Stomach (tissue), 9 donors: ENCODE results near the gene PHF1. TPM values are rescaled to one million over a fixed set of nuclear protein-coding genes. Genes with fewer than 3 reads are reported as not detected.

Experiments
- DNase-seq, 2 donors: peaks; one replicate each; pipeline versions ENCODE4 v3.0.0 to v3.0.0-alpha.2; 2013 to 2019
- H3K27ac ChIP-seq, 5 donors: fragments of 200-600 bp in 4 of 5; sonication (generic) in 4 of 5; one replicate each; pipeline ENCODE4 v1.5.1; 2013 to 2019; ENCODE audit warnings: mild to moderate bottlenecking in 1 of 5, moderate library complexity in 1 of 5
- H3K27me3 ChIP-seq, 3 donors: fragments of 200-600 bp; sonication (generic); one replicate each; pipeline ENCODE4 v1.5.1; 2017 to 2019; ENCODE audit warnings: mixed run types in 1 of 3
- H3K36me3 ChIP-seq, 4 donors: fragments of 200-600 bp; sonication (generic); 1 replicate in 3 of 4; 2 replicates in 1 of 4; pipeline ENCODE4 v1.5.1; 2016 to 2019
- H3K4me1 ChIP-seq, 4 donors: fragments of 200-600 bp; sonication (generic); one replicate each; pipeline ENCODE4 v1.5.1; 2016 to 2019
- H3K4me3 ChIP-seq, 4 donors: fragments of 200-600 bp; sonication (generic) in 3 of 4; one replicate each; pipeline ENCODE4 v1.5.1; 2016 to 2019; ENCODE audit warnings: mild to moderate bottlenecking in 1 of 4
- H3K9me3 ChIP-seq, 4 donors: fragments of 200-600 bp; sonication (generic); one replicate each; pipeline ENCODE4 v1.5.1; 2016 to 2019
- EP300 ChIP-seq: sonication (generic); formaldehyde crosslinking; IDR thresholded peaks from one replicate; pipeline ENCODE4 v1.6.1; 2017; ENCODE audit warnings: antibody characterized with exemption
- POLR2A ChIP-seq, 4 donors: fragments of 450-650 bp; IDR thresholded peaks; one replicate each; pipeline ENCODE4 v1.6.1; 2016; ENCODE audit warnings: antibody characterized with exemption in 4 of 4, control low read depth in 2 of 4, mild to moderate bottlenecking in 1 of 4, moderate library complexity in 1 of 4
- POLR2AphosphoS5 ChIP-seq, 3 donors: sonication (generic); formaldehyde crosslinking; IDR thresholded peaks; one replicate each; pipeline ENCODE4 v1.6.1; 2016; ENCODE audit warnings: antibody characterized with exemption in 3 of 3
- WGBS, 5 donors: extraction: QIAGEN DNeasy Blood & Tissue Kit in 3 of 5; methylation state at CpG; one replicate each; pipeline versions ENCODE4 v1.1.5 to v1.1.7; 2013 to 2018; 5-methylcytosine and 5-hydroxymethylcytosine counted together
- intact Hi-C: fragments of 100-400 bp; cut with DNase I; formaldehyde crosslinking; loops from one replicate; pipeline ENCODE4 v1.15.1; 2023; ENCODE audit warnings: low total_unique reads
- polyA plus RNA-seq, 3 donors: library from polyadenylated mRNA; stranded (reverse); fragments of 200-250 nt; gene quantifications; one replicate each; pipeline ENCODE4 v1.2.3, GENCODE V29; 2013
- total RNA-seq, 5 donors: library from RNA; depleted of rRNA; stranded (reverse); fragments of >200 nt; gene quantifications; one replicate each; pipeline versions ENCODE4 v1.1.0 to v1.2.3, GENCODE V29; 2014 to 2016
- TF ChIP-seq, protein P1 (sequence below), 7 experiments: fragments of 450-650 bp in 4 of 7; fragments of 200-600 bp in 3 of 7; sonication (generic) in 3 of 7; IDR thresholded peaks; one replicate each; pipeline ENCODE4 v1.5.1; 2016 to 2019; ENCODE audit warnings: antibody characterized with exemption in 7 of 7, control low read depth in 2 of 7, mild to moderate bottlenecking in 1 of 7
- donor health status: healthy with polysubstance abuse.
- donor health status: Bipolar disorder and iron deficiency.
- donor health status: healthy.

Gene PHF1
- total and polyA plus RNA-seq, 8 donors: 22.0 to 125 (median 69.4) TPM

DNA sequence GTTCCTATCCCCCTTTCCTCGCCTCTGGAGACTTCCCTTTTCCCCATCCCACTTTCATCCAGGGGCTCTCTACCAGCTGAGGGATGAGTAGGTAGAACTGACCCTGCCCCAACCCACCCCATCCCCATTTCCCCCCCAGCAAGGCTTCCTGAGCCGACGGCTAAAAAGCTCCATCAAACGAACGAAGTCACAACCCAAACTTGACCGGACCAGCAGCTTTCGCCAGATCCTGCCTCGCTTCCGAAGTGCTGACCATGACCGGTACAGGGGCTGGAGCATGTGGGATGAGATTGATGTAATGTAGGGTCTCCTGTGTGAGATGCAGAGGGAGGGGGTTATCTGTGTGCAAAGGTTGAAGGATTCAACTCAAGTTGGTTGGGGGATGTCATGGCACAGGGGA is 21.7 kb downstream of the PHF1 start:
- Histone ChIP-seq H3K9me3 (no peaks in the 10 kb centered on the region), H3K4me3 (no peak overlapping the region), H3K4me1 (peaks cover 18 to 64% (median 41%) of the 10 kb centered on the region in 4 donors), H3K27me3 (no peaks in the 10 kb centered on the region), H3K36me3 (peaks cover 16 to 37% (median 27%) of the 10 kb centered on the region in 4 donors), H3K27ac (peak overlapping the region in 2 of 5 donors; percentile 46 to 82)
- DNase-seq: no peak
- TF ChIP-seq, protein P1, sequence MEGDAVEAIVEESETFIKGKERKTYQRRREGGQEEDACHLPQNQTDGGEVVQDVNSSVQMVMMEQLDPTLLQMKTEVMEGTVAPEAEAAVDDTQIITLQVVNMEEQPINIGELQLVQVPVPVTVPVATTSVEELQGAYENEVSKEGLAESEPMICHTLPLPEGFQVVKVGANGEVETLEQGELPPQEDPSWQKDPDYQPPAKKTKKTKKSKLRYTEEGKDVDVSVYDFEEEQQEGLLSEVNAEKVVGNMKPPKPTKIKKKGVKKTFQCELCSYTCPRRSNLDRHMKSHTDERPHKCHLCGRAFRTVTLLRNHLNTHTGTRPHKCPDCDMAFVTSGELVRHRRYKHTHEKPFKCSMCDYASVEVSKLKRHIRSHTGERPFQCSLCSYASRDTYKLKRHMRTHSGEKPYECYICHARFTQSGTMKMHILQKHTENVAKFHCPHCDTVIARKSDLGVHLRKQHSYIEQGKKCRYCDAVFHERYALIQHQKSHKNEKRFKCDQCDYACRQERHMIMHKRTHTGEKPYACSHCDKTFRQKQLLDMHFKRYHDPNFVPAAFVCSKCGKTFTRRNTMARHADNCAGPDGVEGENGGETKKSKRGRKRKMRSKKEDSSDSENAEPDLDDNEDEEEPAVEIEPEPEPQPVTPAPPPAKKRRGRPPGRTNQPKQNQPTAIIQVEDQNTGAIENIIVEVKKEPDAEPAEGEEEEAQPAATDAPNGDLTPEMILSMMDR (IDR thresholded peaks at IDR 0.05): no peak
- no peak for TF ChIP-seq POLR2AphosphoS5 (IDR thresholded peaks at IDR 0.05)
- no peak for TF ChIP-seq POLR2A (IDR thresholded peaks at IDR 0.05)
- no peak for TF ChIP-seq EP300
- 70 to 87% (median 75%) methylated on average over 10 of the region's 10 CpGs for WGBS, 5 donors
- intact Hi-C loops: no loop called here

DNA sequence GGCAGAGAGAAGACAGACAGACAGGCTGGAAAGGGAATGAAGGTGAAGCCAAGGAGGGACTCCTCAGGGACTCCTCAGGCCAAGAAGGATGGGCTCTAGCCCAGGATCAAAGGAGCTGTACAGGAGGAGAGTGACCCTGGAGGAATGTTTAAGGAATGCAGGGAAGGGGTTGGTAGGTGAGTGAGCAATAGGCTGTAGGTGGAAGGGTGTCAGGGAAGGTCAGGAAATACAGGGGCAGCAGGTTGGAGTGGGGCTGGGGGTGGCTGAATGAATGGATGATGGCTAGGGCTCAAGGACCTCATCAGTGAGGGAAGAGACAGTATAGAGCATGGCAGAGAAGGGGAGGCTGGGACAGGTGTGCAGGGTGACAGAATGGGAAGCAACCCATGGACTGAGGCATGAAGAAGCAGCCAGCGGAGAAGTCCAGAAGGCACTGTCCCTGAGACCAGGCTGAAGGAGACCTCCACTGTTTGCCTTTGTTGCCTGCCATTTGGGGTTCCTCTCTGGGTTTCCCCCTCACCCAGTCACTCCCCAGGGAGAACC is 22.3 kb downstream of the PHF1 start:
- Histone ChIP-seq H3K27me3 (no peaks in the 10 kb centered on the region), H3K4me3 (no peak overlapping the region), H3K27ac (peak overlapping the region in 3 of 5 donors; percentile 46 to 82 (median 51)), H3K36me3 (peaks cover 21 to 42% (median 32%) of the 10 kb centered on the region in 4 donors), H3K4me1 (peaks cover 18 to 63% (median 40%) of the 10 kb centered on the region in 4 donors), H3K9me3 (no peaks in the 10 kb centered on the region)
- intact Hi-C loops: no loop called here
- DNase-seq: no peak
- TF ChIP-seq POLR2AphosphoS5 (IDR thresholded peaks at IDR 0.05) (no peak), POLR2A (IDR thresholded peaks at IDR 0.05) (no peak), EP300 (no peak)
- TF ChIP-seq, protein P1 (IDR thresholded peaks at IDR 0.05): no peak
- WGBS, 5 donors: 86 to 100% (median 91%) methylated on average over 1 of the region's 1 CpG

DNA sequence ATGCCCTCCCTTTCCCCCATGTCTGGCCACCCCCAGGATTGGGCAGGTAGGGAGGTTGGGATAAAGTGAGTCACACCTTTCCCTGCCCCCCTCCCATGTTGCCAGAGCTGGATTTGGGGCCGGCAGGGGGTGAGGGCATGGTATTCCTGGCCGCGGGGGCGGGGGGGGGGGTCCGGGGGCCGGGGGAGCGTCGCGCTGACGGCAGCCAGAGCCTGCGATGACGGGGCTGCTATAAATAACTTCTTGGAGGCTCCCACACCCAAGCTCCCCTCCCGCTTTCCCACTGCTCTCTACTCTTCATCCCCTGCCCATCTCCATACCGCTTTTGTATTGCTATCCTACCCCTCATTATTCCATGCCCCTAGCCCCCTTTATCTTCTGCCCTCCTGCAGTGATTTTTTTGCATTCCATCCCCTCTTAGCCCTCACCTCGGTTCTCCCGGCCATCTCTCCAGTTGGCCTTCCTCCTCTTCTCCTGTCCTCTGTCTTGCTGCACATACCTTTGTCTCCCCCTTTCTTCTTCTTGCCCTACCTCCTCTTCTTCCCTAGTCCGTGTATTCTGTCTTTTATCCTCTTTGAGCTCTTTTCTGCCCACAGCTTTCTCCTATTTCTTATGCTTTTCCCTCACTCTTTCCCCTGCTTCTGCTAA is 22.9 kb downstream of the PHF1 start:
- H3K27ac ChIP-seq: peak overlapping the region in 3 of 5 donors; percentile 46 to 82 (median 51)
- DNase-seq: peak in 1 of 2 donors; percentile 84
- no peak overlapping the region for H3K4me3 ChIP-seq
- TF ChIP-seq EP300 (no peak), POLR2AphosphoS5 (IDR thresholded peaks at IDR 0.05) (no peak), POLR2A (IDR thresholded peaks at IDR 0.05) (no peak)
- TF ChIP-seq, protein P1 (IDR thresholded peaks at IDR 0.05): no peak
- H3K36me3 ChIP-seq: peaks cover 23 to 48% (median 38%) of the 10 kb centered on the region in 4 donors
- H3K27me3 ChIP-seq: no peaks in the 10 kb centered on the region
- 40 to 64% (median 41%) methylated on average over 11 to 16 of the region's 17 CpGs for WGBS, 5 donors
- H3K4me1 ChIP-seq: peaks cover 17 to 57% (median 35%) of the 10 kb centered on the region in 4 donors
- intact Hi-C loops: no loop called here
- H3K9me3 ChIP-seq: no peaks in the 10 kb centered on the region

DNA sequence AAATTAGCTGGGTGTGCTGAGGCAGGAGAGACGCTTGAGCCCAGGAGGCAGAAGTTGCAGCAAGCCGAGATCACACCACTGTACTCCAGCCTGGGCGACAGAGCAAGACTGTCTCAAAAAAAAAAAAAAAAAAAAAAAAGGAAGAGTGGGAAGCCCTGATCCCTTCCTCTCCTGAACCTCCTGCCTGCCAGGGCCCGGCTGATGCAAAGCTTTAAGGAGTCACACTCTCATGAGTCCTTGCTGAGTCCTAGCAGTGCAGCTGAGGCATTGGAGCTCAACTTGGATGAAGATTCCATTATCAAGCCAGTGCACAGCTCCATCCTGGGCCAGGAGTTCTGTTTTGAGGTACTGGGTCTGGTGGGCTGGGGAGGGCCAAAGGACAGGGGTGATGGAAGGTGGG is 24.1 kb downstream of the PHF1 start:
- H3K27me3 ChIP-seq: no peaks in the 10 kb centered on the region
- TF ChIP-seq POLR2AphosphoS5 (IDR thresholded peaks at IDR 0.05): no peak
- TF ChIP-seq POLR2A (IDR thresholded peaks at IDR 0.05): no peak
- no peak for TF ChIP-seq EP300
- TF ChIP-seq, protein P1 (IDR thresholded peaks at IDR 0.05): no peak
- no peak overlapping the region for H3K27ac ChIP-seq
- peaks cover 12 to 44% (median 27%) of the 10 kb centered on the region in 4 donors for H3K4me1 ChIP-seq
- H3K4me3 ChIP-seq: no peak overlapping the region
- DNase-seq: no peak
- peaks cover 23 to 57% (median 44%) of the 10 kb centered on the region in 4 donors for H3K36me3 ChIP-seq
- 83 to 98% (median 91%) methylated on average over 4 of the region's 4 CpGs for WGBS, 5 donors
- intact Hi-C loops: no loop called here
- H3K9me3 ChIP-seq: no peaks in the 10 kb centered on the region
